NOMO-1 (cell line): ENCODE measurements around the gene EHD4.
A peak's percentile ranks its signal among the peaks of the same experiment; 100 is the strongest.

ENCODE experiments used
- DNase-seq, 2 experiments: peaks; one replicate each; lab custom pipeline; 2025; ENCODE audit not compliant: unreplicated experiment in 2 of 2; lab: John Stamatoyannopoulos, UW

Gene EHD4

DNA sequence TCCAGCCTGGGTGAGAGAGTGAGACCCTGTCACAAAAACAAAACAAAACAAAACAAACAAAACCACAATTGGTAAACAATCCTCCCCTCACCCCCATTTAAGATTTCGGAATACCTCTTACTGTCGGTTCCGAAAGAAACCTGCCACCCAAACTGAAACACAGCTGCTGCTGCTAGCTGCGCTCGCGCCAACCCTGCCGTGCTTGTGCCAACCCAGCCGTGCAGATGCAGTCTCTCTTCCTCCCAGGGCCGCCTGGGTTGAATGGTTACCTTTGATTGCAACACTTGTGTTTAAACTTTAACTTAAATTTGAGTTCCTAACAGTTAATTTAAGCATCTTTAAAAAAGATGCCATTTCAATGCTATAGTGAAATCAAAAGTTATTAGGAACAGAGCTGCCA, 50.0 kb downstream of the EHD4 start:
- no peak for DNase-seq

DNA sequence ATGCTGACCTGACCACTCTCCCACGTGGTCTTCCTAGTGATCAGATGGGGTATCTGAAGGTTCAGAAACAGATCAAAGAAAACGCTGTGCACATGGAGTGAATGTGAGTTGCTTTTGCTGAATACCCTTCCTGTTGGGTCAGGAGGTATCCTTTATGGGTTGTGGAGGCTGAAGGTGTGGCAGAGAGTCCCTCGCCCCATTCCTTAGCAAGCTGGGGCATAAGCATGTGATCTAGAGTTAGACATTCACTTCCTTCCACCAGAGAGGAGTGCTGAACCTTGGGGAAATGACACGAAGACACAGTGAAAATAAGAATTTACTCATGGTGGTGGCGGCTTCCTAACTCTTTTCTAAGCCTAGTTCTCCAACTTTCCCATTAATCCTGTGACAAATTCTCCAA, 50.7 kb downstream of the EHD4 start:
- DNase-seq, result no peak

DNA sequence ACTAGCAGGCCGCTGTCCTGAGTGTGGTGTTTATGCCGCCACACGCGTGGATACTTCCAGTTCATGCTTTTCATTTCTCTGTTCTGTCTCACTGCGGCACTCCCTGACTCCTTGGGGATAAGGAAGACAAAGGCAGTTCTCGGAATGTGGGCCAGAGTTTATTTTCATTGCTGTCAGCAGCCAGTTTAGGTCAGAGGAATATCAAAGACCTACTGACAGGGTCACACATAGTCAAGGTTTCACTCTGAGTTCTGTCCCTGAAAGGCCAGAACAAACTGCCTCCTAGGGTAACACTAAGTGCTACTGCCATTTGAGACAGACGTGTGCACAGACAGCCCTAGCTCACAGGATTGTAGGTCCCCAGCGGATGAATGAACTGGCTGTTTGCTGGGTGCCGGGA, 51.2 kb downstream of the EHD4 start:
- no peak for DNase-seq

DNA sequence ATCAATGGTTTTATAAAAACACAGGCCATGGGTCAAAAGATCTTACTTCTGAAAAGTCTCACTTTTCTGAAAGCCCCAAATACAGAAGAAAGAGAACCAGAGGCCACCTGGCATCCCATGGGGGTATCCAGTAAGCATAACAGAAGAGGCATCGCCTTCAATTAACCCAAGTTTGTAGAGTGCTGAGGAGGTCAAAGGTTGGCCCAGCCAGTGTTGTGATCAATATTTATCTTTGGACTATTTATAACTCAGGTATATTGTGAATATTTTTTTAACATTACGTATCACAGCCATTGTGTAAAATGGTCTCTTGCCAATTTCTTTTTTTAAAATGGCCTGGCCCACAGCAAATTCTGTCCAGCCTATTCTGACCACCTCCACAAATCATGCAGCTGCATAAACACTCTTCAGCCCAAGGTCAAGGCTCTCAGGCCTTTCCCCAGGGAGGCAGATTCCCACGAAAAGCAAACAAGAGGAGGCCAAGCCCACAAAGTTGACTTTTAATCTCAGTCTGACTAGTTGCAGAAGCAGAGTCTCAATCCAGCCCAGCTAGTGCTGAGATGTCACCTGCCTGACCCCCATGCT, 52.3 kb downstream of the EHD4 start:
- DNase-seq, result no peak

DNA sequence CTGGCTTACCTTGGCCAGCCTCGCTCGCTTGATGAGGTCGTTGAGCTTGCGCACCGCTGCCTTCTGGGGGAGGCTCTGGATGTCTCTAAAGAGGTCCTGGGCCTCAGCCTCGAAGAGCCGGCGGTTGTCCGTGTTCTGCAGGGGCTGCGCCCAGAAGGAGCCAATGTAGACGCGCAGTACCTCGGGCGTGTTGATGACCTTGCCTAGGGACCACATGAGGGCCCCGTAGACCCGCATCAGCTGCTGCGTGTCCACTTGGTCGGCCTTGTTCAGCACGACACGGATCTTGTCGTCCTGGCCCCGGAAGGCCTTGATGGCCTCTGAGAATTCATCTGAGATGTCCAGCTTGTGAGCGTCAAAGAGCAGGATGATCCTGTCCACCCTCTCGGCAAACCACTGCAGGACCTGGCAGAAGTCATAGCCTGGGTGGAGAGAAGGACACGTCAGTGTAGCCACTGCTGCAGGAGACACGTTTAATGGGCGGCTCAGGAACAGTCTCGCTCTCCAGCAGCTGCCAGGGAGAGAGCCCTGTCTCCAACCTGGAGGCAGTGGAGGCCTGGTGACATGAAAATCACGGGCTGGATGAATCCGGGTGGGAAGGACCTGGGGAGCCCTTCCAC, 53.0 kb downstream of the EHD4 start:
- DNase-seq, result no peak

DNA sequence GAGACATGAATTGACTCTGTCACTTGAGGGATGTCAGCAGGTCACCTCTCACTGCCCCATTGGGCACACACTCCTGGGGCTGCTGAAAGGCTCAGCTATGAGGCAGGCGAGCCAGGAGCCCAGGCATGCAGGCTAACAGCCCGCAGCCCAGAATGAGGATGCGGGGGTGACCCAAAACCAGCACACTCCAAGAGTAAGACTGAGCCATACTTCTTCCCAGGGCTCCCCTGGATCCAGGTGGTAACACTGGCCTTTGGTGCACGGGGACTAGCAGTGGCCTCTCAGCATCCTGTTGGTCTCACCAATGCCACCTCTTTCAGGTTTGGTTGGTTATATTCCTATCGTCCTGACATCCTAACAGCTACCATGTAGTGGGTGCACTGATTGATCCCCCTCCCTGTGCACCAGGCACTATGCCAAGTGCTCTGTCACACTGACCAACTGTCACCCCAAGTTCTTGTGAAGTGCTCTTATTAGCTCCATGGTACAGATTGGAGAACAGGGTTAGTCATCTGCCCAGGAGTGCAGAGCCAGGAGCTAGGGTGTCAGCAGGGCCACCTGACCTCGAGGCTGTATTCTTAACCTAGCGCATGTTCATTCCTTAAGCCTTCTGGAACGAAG, 53.7 kb downstream of the EHD4 start:
- no peak for DNase-seq

DNA sequence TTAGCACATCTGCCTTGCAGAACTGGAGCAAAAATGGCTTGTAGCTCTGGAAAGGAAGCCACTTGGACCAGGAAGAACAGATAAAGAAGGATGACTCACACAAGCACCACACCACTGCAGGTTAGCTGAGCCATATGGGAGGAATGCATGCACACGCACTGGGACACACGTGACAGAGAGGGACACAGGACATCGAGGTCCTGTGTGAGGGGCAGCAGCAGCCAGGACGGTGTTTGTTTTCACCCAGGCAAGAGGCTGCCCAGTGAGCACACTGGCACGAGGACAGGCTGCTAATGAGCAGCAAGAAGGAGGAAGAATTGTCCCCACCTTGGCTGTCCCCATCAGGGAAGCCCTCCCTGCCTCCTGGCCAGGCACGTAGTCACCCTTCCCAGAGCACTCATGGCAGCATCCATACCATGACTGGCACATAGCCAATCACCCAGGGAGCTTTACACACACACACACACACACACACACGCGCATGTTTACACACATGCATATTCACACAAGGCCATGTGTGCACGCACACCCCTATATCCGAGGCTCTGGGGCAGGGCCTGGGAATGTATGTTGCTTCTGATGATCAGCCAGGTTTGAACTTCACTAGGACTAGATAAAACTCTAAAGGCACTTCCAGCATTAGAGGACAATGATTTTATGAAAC, 54.5 kb downstream of the EHD4 start:
- DNase-seq, result peak in 1 of 2 experiments; percentile 20

DNA sequence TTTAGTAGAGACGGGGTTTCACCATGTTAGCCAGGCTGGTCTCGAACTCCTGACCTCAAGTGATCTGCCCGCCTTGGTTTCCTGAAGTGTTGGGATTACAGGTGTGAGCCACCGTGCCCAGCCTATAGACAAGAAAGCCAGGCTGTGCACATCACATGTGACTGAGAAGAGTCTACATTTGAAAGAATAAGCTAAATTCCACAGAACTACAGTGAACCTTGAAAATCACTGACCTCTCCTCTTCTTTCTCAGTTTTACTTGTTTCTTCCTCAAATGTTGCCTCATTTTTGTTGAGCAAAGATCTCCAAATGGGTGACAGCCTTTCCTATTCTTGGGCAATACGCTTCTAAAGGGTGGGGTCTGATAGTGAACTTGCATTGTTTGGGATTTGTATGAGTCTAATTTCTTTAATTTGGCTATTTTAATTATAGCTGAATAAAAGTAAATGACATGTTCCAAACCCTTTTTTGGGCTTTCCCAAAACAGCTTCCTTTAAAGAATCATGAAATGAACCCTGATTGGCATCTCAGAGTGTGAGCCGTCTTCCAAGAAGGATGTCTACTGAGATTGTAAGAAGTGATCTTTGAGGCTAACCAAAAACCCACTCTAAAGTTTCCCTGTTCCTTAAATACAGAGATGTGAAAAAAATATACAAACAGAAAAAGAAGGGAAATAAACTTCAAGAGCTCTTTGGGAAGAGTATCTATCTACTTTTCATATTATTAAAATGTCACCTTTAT, 56.9 kb downstream of the EHD4 start:
- DNase-seq, result peak in 1 of 2 experiments; percentile 29

DNA sequence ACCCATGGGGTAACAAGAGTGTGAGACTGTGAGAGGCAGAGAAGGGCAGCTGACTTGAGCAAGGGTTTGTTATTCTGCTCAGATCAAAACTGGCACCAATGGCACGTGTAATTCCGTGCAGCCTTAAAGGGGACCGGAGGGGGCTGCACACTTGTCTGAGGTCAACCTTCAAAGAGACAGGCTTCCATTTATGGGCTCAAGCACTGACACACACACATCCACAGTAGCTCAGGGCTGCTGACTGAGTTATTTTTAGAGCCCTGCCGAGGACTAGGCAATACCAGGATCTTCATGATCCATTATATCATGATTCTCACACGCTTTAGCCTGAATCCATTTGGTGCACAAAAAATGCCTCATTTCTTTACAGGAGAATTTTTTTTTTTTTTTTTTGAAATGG, 57.9 kb downstream of the EHD4 start:
- no peak for DNase-seq

DNA sequence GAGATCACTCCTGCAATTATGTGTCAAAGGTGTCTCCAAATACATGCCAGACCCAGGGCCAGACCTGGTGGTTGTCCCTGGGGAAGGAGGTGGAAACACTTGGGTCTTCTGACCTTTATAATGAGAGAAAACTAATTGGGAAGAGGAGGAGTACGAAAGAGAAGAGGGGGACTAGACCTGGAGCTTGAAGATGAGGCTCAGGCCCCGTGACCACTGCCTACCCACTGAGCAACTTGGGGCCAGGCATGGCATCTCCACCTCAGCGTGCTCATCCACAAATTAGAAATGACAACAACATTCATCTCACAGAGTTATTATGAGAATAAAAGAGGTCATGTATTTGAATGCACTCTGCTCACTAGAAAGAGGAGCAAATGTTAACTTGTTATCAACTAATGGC, 59.1 kb downstream of the EHD4 start:
- DNase-seq, result no peak

DNA sequence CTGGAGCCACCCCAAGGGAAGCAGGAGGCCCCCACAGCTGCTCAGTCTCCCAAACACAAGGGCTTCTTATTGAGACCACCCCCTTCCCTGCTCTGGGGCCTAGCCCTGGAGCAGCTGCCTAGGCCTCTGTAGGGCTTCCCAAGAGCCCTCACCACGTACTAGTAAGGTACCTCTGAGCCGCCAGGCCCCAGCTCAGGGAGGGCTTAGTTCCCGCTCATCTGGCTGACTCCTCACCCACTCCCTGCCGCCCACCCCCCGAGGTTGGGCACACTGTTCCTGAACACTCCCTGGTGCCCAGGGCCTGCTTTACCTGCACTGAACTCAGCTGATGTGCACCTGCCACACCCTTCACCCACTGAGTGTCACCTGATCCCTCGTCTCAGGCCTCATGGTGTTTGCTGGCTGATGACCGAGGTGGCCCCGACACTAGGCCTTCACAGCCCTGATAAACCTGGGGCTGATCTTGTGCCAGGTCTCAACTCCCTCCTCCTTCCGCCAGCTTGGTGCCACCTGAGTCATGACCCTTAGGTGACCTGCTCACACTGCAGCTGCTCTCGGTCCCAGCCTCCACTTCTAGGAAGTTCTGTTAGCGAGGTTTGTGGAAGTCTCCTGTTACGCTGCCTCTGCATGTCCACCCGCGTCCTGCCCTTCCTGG, 60.5 kb downstream of the EHD4 start:
- no peak for DNase-seq

DNA sequence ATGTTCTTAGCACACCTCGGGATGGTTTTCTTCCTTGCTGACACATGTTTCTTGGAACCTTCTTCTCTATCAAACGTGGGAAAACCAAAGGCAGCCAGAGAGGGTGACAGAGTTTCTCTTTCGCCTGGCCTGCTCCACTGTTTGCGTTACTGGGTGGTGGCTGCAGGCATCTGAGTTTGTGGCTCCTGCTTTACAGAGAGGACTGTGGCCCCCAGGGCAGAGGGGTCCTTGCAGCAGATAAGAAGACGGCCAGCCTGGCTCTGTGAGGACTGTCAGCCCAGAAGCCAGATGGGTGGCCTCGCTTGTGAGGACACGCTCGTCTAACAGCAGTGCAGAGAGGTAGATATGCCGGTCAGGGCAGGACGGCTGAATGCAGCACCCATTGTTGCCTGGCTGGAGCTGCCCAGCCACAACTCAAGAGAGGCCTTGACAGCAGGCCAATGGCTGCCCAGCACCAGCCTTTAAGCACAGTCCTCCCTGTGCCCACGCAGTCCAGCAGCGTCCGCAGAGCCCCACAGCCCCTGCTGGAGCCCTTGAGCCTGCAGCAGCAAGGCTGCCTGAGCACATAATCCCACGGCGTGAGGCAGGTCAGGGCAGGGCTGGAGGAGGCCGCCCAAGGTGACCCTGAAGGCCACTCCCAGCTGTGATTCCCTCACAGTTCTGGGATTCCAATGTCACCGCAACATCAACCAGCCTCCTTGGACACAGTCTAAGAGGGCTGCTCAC, 63.5 kb downstream of the EHD4 start:
- no peak for DNase-seq

DNA sequence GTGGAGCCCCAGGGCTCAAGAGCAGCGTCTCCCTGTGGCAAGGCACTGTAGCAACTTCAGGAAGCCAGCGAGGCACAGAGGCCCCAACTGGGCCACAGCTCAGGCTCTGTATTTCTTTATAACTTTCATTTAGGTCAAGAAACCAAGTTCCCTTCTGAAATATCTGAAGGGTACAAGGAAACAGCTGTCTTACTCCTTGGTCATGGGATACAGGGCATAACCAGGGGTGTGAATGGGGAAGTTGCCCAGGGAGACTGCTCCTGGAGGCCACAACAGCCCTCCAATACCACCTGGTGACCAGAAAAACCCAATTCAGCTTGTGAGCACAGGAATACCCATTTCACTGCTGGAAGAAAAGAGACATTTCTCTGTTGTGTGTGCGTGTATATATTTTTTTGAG, 65.2 kb downstream of the EHD4 start:
- no peak for DNase-seq

DNA sequence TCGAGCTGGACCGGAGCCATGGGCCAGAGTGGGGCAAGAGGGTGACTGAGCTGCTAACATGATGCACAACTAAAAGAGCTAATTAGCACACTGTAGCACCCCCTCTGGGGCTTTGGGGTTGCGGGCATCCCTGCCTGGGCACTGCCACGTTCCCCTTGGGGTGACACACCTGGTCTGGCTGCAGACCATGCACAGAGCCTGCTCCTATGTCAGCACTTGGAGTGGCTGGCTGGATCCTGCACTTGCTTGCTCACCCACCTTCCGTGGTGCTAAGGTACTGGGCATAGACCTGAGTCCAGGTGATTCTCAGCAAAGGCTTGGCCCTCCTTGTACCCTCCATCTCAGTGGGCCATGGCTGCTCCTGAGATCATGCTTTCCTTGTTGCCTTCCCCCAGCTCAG, 65.7 kb downstream of the EHD4 start:
- DNase-seq, result no peak

DNA sequence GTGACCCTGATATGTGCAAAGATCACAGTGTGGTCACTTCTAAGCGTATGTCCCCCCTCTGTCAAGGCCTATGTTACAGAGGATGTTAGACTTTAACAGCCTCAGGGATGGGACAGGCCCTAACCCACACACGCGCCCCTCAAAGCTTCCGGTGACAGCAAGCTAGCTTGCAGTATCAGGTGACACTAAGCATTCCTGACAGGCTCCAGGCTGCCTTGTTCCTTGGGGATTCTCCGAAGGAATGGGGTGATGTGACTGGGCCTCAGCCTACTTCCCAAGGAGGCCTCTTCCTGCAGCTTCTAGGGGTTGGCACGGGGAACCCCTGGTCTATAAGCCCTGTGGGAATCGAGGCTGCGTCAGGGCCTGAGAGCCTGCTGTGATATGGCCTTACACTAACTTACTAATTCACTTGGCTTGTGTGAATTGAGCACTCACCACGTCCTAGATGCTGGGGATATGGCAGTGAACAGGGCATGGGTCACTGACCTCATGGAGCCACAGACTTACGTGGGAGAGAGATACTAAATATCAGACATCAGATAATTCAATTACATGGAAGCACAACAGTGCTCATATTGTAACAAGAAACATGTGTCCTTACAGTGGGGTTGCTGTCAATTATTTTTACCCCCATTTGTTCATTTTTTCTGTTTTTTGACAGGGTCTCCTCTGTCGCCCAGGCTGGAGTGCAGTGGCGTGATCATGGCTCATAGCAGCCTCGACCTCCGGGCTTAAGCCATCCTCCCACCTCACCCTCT, 67.1 kb downstream of the EHD4 start:
- DNase-seq, result no peak

DNA sequence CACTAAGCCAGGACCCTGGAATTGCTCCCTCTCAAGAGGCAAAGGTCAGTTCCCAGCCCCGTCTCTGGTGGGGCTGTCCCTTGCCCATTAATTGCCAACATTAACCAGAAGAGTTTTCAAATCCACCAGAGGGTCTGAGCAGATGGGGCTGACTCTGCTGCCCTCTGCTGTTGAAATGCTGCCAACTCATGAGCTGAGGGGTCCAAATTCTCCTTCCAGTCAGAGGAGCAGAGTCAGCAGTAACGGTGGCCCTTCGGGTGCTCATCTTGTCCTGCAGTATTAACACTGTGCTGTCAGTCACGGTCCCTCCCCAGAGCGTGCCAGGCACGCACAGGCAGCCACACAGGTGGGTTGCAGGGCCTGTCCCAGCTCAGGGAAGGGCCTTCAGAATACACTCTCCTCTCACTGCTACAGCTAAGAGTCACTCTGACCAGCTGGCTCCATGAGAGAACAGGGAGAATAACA, 67.8 kb downstream of the EHD4 start:
- peak in 1 of 2 experiments; percentile 52 for DNase-seq

DNA sequence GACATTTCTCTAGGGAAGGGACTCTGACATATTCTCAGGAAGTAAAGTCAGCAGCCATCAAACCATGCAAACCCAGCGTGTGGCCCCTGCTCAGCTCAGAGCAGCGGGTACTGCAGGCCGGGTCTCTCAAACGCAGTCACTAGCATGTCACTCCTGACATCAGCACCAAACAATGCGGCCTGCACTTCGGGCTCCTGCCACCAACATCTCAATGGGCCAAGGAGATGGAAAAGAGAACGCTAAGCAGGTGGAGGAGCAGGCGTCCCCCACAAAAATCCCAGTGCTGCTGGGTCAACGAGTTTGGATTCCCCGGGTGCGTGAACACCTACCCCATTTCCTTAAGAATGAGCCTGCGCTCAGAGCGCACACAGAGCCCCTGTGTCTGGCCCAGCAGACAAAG, 68.6 kb downstream of the EHD4 start:
- DNase-seq, result no peak

DNA sequence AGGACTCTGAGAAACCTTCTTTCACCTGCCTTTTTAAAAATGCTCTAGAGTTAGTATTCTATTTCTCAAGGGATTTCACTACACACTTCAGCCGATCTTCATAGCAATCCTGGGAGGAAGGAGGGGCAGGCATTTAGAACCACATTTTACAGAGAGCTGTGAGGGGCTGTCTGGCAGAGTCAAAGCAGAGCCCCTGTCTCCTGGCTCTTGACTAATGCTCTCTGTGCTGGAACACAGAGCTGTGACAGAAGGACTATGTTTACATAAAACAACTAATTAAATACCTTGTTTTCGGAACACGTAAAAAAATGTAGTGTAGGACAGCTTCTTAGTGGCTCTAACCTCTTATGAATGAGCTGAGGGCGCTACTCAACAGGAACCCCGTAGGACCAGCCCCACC, 70.9 kb downstream of the EHD4 start:
- DNase-seq, result no peak
